Calu3 (cell line): ENCODE data around the gene ENOPH1. TPM values are rescaled to one million over a fixed set of nuclear protein-coding genes. Genes with fewer than 3 reads are reported as not detected.

Experiments
- BruUV-seq: library from RNA; stranded (reverse); fragments of 400-500 nt; replicated peaks from 2 replicates; lab custom pipeline; 2021; lab: Mats Ljungman, UMichigan
- CTCF ChIA-PET: fragments of 300-600 bp; sonication (Branson Sonifier 250); formaldehyde crosslinking; loops from one replicate; lab custom pipeline; 2022; ENCODE audit warnings: antibody characterized with exemption; lab: Charles Lee
- DNase-seq: peaks from one replicate; pipeline ENCODE4 v3.0.0; 2022
- H3K27ac Mint-ChIP-seq: one replicate; pipeline ENCODE4 v1.8.0; 2022; ENCODE audit warnings: mixed read lengths; ENCODE audit not compliant: unreplicated experiment
- H3K27me3 Mint-ChIP-seq: one replicate; pipeline ENCODE4 v1.8.0; 2022; ENCODE audit warnings: mixed read lengths; ENCODE audit not compliant: unreplicated experiment
- H3K36me3 Mint-ChIP-seq: one replicate; pipeline ENCODE4 v1.8.0; 2022; ENCODE audit warnings: mild to moderate bottlenecking, moderate library complexity, mixed read lengths; ENCODE audit not compliant: insufficient read depth, unreplicated experiment
- H3K4me1 Mint-ChIP-seq: one replicate; pipeline ENCODE4 v1.8.0; 2022; ENCODE audit warnings: mild to moderate bottlenecking, low read depth, mixed read lengths; ENCODE audit not compliant: unreplicated experiment
- H3K4me3 Mint-ChIP-seq: one replicate; pipeline ENCODE4 v1.8.0; 2022; ENCODE audit warnings: mild to moderate bottlenecking, low read depth, moderate library complexity, mixed read lengths; ENCODE audit not compliant: unreplicated experiment
- H3K9me3 Mint-ChIP-seq: one replicate; pipeline ENCODE4 v1.8.0; 2022; ENCODE audit warnings: low read depth, mixed read lengths; ENCODE audit not compliant: unreplicated experiment
- CTCF ChIP-seq: fragments of 200-600 bp; IDR thresholded peaks from one replicate; pipeline ENCODE4 v1.8.0; 2022; ENCODE audit warnings: antibody characterized with exemption; ENCODE audit not compliant: unreplicated experiment
- intact Hi-C: fragments of 100-400 bp; cut with micrococcal nuclease; formaldehyde crosslinking; loops from one replicate; pipeline ENCODE4 v1.10.0; 2022; ENCODE audit not compliant: unreplicated experiment
- total RNA-seq: library from RNA; stranded (reverse); gene quantifications from 2 replicates; pipeline ENCODE4 v1.2.3, GENCODE V29; 2022

ENOPH1 gene
- total RNA-seq, 1 experiment from 2014 or later: 43.6 TPM

GRCh38 chr4:82480771-82481505, 50.5 kb downstream of the ENOPH1 start:
- H3K36me3 Mint-ChIP-seq: peaks cover 10% of the 10 kb centered on the region
- BruUV-seq: no TSS peak
- CTCF ChIA-PET: interaction anchor here (0.7 kb wide), 1 partner anchor 110 kb away, joined by 5 read pairs; no protein-coding TSS in a partner anchor

GRCh38 chr4:82481506-82481840, 51.1 kb downstream of the ENOPH1 start:
- no peak for DNase-seq
- CTCF ChIA-PET: no interaction called here
- no peak overlapping the region for H3K4me3 Mint-ChIP-seq
- BruUV-seq: no TSS peak
- intact Hi-C loops: no loop called here
- H3K9me3 Mint-ChIP-seq: no peaks in the 10 kb centered on the region
- no peaks in the 10 kb centered on the region for H3K27me3 Mint-ChIP-seq
- H3K36me3 Mint-ChIP-seq: peaks cover 12% of the 10 kb centered on the region
- no peak for TF ChIP-seq CTCF
- no peak overlapping the region for H3K27ac Mint-ChIP-seq
- H3K4me1 Mint-ChIP-seq: no peaks in the 10 kb centered on the region

More at GRCh38 chr4:82480771-82481505, 50.5 kb downstream of the ENOPH1 start:
- no peaks in the 10 kb centered on the region for H3K9me3 Mint-ChIP-seq
- H3K27ac Mint-ChIP-seq: no peak overlapping the region
- H3K27me3 Mint-ChIP-seq: no peaks in the 10 kb centered on the region
- intact Hi-C loops: no loop called here
- TF ChIP-seq CTCF: no peak
- no peaks in the 10 kb centered on the region for H3K4me1 Mint-ChIP-seq
- no peak for DNase-seq
- H3K4me3 Mint-ChIP-seq: no peak overlapping the region

GRCh38 chr4:82482387-82482786, 52.0 kb downstream of the ENOPH1 start:
- DNase-seq: no peak
- no peak overlapping the region for H3K27ac Mint-ChIP-seq
- TF ChIP-seq CTCF: no peak
- peaks cover 14% of the 10 kb centered on the region for H3K36me3 Mint-ChIP-seq
- CTCF ChIA-PET: no interaction called here
- H3K4me1 Mint-ChIP-seq: no peaks in the 10 kb centered on the region
- H3K9me3 Mint-ChIP-seq: no peaks in the 10 kb centered on the region
- BruUV-seq: no TSS peak
- intact Hi-C loops: no loop called here
- no peak overlapping the region for H3K4me3 Mint-ChIP-seq
- no peaks in the 10 kb centered on the region for H3K27me3 Mint-ChIP-seq

- H3K27me3 Mint-ChIP-seq: no peaks in the 10 kb centered on the region
- no peak overlapping the region for H3K27ac Mint-ChIP-seq
- intact Hi-C loops: no loop called here
- TF ChIP-seq CTCF: no peak
- H3K36me3 Mint-ChIP-seq: peaks cover 9% of the 10 kb centered on the region
- no peak for DNase-seq
- H3K4me1 Mint-ChIP-seq: no peaks in the 10 kb centered on the region
- H3K4me3 Mint-ChIP-seq: no peak overlapping the region
- BruUV-seq: no TSS peak
- no peaks in the 10 kb centered on the region for H3K9me3 Mint-ChIP-seq
- CTCF ChIA-PET: interaction anchor here (0.6 kb wide), 1 partner anchor 119 kb away, joined by 6 read pairs; no protein-coding TSS in a partner anchor
These were observed 54.8 kb downstream of the ENOPH1 start for GRCh38 chr4:82484996-82485783.
